ENCODE results near the gene ASXL1. TPM values are rescaled to one million over a fixed set of nuclear protein-coding genes. Genes with fewer than 3 reads are reported as not detected.

The ASXL1 gene
- total and polyA plus RNA-seq, 10 of the 15 experiments (the other 5 are each of a cell fraction or from before 2014, with no cell fraction given): 11.0 to 87.6 (median 56.8) TPM

DNA sequence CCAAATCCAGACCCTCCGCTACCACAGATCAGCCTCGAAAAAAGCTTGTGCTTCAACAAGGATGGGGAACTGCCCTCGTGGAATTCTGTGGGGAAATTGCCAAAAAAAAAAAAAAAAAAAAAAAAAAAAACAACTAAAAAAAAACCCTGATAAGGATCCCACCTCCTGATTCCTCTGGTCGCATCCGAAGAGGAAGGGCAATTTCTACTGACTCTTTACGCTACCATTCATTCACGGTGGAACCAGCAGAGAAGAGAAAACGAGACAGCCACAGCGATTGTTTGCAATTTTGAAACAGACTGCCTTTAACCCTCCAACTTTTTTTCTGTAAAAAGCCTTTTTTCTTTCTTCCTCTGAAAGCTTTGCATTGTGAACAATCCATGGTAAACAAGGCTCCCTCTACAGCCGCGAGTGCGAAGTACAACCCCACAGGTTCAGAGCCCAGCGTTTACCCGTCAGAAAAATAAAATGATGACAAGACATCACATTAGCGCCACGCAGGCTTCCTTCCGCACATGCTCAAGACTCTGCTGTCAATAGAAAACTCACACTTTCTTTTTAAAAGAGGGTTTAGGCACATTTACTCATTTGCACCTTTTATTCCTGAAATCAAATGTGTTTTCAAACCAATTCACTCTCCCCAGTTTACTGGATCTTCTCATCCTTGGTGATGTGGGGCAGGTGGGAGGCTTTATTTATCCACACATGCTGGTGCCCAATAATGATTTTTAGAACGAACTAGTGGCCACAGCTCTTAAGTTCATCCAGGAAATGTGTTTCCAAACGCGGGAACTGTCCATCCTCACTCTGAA, 127.0 kb downstream of the ASXL1 start:
- no peak overlapping the region; the same call in 1 of the 2 replicates for H3K9ac ChIP-seq (ENCODE audit: control insufficient read depth, insufficient read depth, low read length)
- TF ChIP-seq CHD1 (IDR thresholded peaks at IDR 0.05; ENCODE audit: low read depth, low read length) (no peak), ZNF24 (IDR thresholded peaks at IDR 0.05) (no peak), SMC3 (IDR thresholded peaks at IDR 0.05; ENCODE audit: borderline replicate concordance, low read length) (peak; percentile 30; the same call in 1 of the 2 replicates), MEF2B (IDR thresholded peaks at IDR 0.05; ENCODE audit: partially characterized antibody, poor library complexity, severe bottlenecking) (no peak), POLR2A (IDR thresholded peaks at IDR 0.05; ENCODE audit: low read depth, low read length) (no peak), RAD21 (IDR thresholded peaks at IDR 0.05; ENCODE audit: insufficient read depth, low read depth, low read length) (peak; percentile 61), GATAD2B (conservative IDR thresholded peaks at IDR 0.05; ENCODE audit: low read depth) (no peak), SMAD1 (IDR thresholded peaks at IDR 0.05; ENCODE audit: low read depth, partially characterized antibody) (no peak), CREB1 (IDR thresholded peaks at IDR 0.05; ENCODE audit: low read depth) (0 out of 2 replicates have a peak, but pooled peaks have one; percentile 46), RB1 (IDR thresholded peaks at IDR 0.05; ENCODE audit: borderline replicate concordance) (no peak), FOXK2 (IDR thresholded peaks at IDR 0.05) (peak; percentile 65), TAF1 (IDR thresholded peaks at IDR 0.05; ENCODE audit: borderline replicate concordance, low read depth, low read length) (no peak), ZNF207 (IDR thresholded peaks at IDR 0.05; ENCODE audit: borderline replicate concordance) (no peak), TCF12 (IDR thresholded peaks at IDR 0.05; ENCODE audit: low read depth, low read length) (no peak), E4F1 (IDR thresholded peaks at IDR 0.05; ENCODE audit: borderline replicate concordance, partially characterized antibody) (no peak)
- TF ChIP-seq, protein P1, sequence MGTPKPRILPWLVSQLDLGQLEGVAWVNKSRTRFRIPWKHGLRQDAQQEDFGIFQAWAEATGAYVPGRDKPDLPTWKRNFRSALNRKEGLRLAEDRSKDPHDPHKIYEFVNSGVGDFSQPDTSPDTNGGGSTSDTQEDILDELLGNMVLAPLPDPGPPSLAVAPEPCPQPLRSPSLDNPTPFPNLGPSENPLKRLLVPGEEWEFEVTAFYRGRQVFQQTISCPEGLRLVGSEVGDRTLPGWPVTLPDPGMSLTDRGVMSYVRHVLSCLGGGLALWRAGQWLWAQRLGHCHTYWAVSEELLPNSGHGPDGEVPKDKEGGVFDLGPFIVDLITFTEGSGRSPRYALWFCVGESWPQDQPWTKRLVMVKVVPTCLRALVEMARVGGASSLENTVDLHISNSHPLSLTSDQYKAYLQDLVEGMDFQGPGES (IDR thresholded peaks at IDR 0.05): no peak
- TF ChIP-seq, protein P2, sequence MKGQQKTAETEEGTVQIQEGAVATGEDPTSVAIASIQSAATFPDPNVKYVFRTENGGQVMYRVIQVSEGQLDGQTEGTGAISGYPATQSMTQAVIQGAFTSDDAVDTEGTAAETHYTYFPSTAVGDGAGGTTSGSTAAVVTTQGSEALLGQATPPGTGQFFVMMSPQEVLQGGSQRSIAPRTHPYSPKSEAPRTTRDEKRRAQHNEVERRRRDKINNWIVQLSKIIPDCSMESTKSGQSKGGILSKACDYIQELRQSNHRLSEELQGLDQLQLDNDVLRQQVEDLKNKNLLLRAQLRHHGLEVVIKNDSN (IDR thresholded peaks at IDR 0.05; ENCODE audit: borderline replicate concordance, extremely low read length, insufficient read depth, low read depth, low read length): no peak
- TF ChIP-seq, protein P3, sequence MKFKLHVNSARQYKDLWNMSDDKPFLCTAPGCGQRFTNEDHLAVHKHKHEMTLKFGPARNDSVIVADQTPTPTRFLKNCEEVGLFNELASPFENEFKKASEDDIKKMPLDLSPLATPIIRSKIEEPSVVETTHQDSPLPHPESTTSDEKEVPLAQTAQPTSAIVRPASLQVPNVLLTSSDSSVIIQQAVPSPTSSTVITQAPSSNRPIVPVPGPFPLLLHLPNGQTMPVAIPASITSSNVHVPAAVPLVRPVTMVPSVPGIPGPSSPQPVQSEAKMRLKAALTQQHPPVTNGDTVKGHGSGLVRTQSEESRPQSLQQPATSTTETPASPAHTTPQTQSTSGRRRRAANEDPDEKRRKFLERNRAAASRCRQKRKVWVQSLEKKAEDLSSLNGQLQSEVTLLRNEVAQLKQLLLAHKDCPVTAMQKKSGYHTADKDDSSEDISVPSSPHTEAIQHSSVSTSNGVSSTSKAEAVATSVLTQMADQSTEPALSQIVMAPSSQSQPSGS (IDR thresholded peaks at IDR 0.05; ENCODE audit: low read length): no peak

More for the DNA sequence above, 127.0 kb downstream of the ASXL1 start:
- Histone ChIP-seq H3K36me3 (ENCODE audit: control insufficient read depth in 2 of 2, insufficient read depth in 2 of 2, low read length in 1 of 2) (no peaks in the 10 kb centered on the region), H3K27me3 (replicated peaks in 1 of 2; ENCODE audit: control insufficient read depth in 2 of 2, insufficient read depth in 2 of 2, low read length in 1 of 2) (no peaks in the 10 kb centered on the region), H2AFZ (ENCODE audit: control insufficient read depth, low read depth, low read length) (peak overlapping the region; percentile 9), H3K9me3 (replicated peaks; ENCODE audit: control insufficient read depth, insufficient read depth, low read length) (no peaks in the 10 kb centered on the region), H4K20me1 (ENCODE audit: control insufficient read depth, insufficient read depth) (no peaks in the 10 kb centered on the region), H3K79me2 (ENCODE audit: control insufficient read depth, insufficient read depth, low read length) (no peaks in the 10 kb centered on the region), H3K4me1 (ENCODE audit: control insufficient read depth, insufficient read depth, low read length) (peaks cover 5% of the 10 kb centered on the region), H3K4me2 (ENCODE audit: control insufficient read depth, insufficient read depth) (peak overlapping the region; percentile 96), H3K27ac (ENCODE audit: control insufficient read depth, insufficient read depth) (no peak overlapping the region), H3K4me3 (peak overlapping the region; percentile 69)
- ChIA-PET SMC1A (ENCODE audit: uncharacterized antibody, unreplicated experiment) (interaction anchor here (0.6 to 1.3 kb wide), 5 partner anchors 13 to 450 kb away, joined by 3 read pairs; no protein-coding TSS in a partner anchor), RAD21 (ENCODE audit: unreplicated experiment) (interaction anchor here (0.7 to 0.9 kb wide), 2 partner anchors 36 to 140 kb away, joined by 3 read pairs; no protein-coding TSS in a partner anchor), CTCF (interaction anchor here (0.7 to 1.7 kb wide), 11 partner anchors 9 to 377 kb away, joined by 3 to 5 read pairs (median 3); partner anchors contain the start of gene TM9SF4), POLR2A (interaction anchor here (0.7 to 0.8 kb wide), 2 partner anchors 199 to 615 kb away, joined by 5 to 12 read pairs; partner anchors contain the start of genes DUSP15 and TTLL9)
- BruUV-seq (replicated peaks): no TSS peak
- in situ Hi-C loops (cut with MboI): no loop called here
- peak; percentile 90 for ATAC-seq
- FAIRE-seq: peak; percentile 97
- peak; percentile 30 for DNase-seq (ENCODE audit: low read depth, low spot score)
- intact Hi-C loops (cut with micrococcal nuclease; ENCODE audit: unreplicated experiment): no loop called here
- 8% methylated on average over 20 of the region's 20 CpGs for WGBS (ENCODE audit: insufficient coverage, insufficient replicate concordance, low lambda C conversion rate, missing lambda C conversion rate)
